Upper lobe of left lung (tissue), 4 donors: ENCODE data around the gene ST6GALNAC3.

Source experiments
- CTCF ChIP-seq, 6 experiments: fragments of 450-650 bp in 4 of 6; fragments of 200-600 bp in 2 of 6; sonication (generic) in 2 of 6; IDR thresholded peaks; one replicate each; pipeline ENCODE4 v1.5.1; 2016 to 2019; ENCODE audit warnings: antibody characterized with exemption in 6 of 6
- EP300 ChIP-seq, 4 donors: sonication (generic); formaldehyde crosslinking; IDR thresholded peaks; one replicate each; pipeline ENCODE4 v1.5.1; 2017; ENCODE audit warnings: antibody characterized with exemption in 4 of 4, control low read depth in 2 of 4
- POLR2A ChIP-seq, 4 donors: fragments of 450-650 bp; IDR thresholded peaks; one replicate each; pipeline ENCODE4 v1.5.1; 2016 to 2017; ENCODE audit warnings: antibody characterized with exemption in 4 of 4, mild to moderate bottlenecking in 2 of 4
- POLR2AphosphoS5 ChIP-seq, 2 donors: sonication (generic); formaldehyde crosslinking; IDR thresholded peaks; one replicate each; pipeline ENCODE4 v1.5.1; 2017; ENCODE audit warnings: antibody characterized with exemption in 2 of 2

GRCh38 chr1:76038287-76039004 lies 36.1 kb upstream of the ST6GALNAC3 start:
- TF ChIP-seq EP300 (IDR thresholded peaks at IDR 0.05) (no peak), CTCF (IDR thresholded peaks at IDR 0.05) (no peak), POLR2AphosphoS5 (IDR thresholded peaks at IDR 0.05) (no peak), POLR2A (IDR thresholded peaks at IDR 0.05) (no peak)
